Stimulated activated CD4-positive, alpha-beta T cell treated with anti-CD3 and anti-CD28 coated beads, TNF-alpha, amount 100 ng/mL, for 4 hours (primary cell): Measurements from ENCODE around the gene TRAF5.
"Not testable (repeated sequence)": the region's sequence is repeated elsewhere in the genome, so short reads cannot be mapped to it uniquely, and the experiment has no call there.

Experiments
- DNase-seq, 3 experiments: peaks; one replicate each; pipeline ENCODE4 v3.0.0-alpha.2; 2020; ENCODE audit warnings: low read depth in 3 of 3

The TRAF5 gene

DNA sequence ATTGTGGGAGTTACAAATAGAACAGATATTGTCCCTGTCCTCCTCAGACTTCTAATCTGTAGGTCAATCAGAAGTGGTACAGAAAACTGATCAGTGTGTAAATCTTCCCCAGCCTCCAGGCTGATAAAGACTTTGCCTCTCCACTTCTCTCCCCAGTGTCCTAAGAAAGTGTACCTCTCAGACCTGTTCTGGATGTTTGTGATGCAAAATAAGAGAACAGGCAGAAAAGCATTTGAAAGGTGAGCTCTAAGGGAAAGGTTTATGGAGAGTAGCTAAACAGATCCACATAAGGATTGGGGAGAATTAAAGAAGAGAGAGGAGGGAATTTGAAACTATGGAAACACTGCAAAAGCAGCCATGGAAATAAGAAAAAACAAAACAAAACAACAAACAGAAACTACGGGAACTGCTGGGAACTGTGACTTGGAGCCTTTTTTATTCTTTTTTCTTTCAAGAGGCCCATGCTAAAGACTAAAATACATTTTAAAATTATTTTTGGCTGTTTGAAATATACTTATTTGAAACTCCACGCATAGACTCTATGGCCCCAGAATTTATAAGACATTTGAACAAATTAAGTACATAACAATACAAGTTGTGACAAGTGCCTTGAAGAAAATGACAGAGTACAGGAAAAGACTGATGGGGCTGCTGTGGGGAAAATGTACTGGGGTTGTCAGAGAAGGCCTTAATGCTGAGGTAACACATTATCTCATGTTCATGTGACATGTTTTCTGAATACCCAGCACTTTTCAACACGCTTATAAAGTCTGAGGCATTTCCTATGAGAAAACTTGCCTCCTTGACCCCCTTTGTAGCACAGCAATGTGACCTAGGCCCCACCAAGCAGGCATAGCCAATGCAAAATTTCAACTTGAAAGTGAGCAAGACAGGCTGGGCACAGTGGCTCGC is 51.2 kb downstream of the TRAF5 start:
- DNase-seq: no peak

DNA sequence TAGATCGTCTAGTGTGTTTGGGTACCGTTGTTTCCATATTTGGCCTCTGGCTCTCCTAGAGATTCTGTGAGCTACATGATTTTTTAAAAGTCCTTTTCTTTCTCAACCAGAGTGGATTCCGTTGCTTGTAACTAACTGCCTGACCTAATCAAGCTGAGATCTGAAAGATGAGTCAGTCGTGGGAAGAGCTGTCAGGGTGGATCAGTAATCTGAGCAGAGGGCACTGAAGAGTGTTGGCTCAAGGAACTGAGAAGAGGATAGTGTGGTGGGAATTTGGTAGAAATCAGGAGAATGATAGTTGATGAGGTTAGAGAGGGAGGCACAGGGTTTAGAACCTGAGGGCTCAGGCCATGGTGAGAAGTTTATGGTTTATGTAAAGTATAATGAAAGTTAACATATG is 52.2 kb downstream of the TRAF5 start:
- DNase-seq: no peak

DNA sequence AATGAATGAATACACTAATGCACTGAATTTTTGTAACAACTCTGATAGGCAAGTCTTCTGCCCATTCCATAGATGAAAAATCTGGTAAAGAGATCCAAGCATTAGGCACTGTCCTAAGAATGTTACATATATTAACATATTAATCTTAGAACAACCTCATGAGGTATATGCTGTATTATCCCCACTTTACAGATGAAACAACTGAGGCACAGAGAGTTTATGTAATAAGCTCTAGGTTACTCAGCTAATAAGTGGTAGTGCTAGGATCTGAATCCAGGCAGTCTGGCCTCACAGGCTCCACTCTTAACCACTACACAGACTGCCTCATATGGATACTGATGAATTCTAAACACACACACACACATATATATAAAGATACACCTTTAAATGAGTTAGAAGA is 52.8 kb downstream of the TRAF5 start:
- no peak for DNase-seq

DNA sequence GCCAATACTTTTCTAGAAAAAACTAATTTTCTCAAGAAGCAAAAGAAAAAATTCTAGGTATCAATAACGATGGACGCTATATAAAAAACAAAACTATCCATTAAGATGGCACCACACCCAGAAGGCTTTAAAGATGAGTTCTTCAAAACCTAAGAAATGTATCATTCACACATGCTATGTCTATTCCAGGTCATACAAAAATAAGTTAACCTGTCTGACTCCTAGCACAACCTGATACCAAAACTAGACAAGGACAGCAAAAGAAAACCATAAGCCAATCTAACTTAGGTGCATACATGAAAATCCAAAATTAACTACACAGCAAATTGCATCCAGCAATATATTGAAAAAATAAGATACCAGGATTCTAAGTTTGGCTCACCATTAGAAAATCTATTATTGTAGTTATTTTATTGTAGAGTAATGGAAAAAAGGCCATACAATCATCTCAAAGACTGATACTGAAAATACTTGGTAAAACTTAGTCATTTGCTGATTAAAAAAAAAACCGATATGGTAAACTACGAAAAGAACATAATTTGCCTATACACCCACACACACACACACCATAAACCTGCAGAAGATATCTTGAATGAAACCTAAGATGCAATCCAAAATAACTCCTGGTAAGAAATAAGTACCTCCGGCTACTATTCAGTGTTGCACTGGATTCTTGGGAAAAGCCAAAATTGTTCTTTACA is 55.0 kb downstream of the TRAF5 start:
- DNase-seq: no peak

DNA sequence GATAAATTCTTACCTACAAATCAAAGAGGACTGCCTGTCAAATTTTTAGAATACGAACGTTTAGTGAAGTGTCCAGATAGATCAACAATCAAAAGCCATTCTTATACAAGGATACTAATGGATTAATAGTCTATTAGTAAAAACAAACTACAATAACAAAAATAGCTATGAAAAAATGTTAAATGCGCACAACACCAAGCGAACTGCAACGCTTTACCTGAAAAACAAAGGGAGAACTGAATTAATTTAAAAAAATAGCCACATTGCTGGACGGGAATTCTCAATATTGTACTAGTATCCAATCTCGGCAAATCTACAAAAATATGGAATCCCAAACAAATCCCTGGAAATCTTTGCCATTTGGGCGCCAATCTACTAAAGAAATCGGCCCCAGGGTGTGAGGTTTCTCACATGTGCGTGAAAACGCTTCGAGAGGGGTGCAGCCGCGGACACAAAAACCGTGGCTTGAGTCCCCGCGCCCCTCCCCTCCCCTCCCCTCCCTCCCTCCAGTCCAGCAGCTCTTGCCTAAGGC is 55.6 kb downstream of the TRAF5 start:
- DNase-seq: no peak

DNA sequence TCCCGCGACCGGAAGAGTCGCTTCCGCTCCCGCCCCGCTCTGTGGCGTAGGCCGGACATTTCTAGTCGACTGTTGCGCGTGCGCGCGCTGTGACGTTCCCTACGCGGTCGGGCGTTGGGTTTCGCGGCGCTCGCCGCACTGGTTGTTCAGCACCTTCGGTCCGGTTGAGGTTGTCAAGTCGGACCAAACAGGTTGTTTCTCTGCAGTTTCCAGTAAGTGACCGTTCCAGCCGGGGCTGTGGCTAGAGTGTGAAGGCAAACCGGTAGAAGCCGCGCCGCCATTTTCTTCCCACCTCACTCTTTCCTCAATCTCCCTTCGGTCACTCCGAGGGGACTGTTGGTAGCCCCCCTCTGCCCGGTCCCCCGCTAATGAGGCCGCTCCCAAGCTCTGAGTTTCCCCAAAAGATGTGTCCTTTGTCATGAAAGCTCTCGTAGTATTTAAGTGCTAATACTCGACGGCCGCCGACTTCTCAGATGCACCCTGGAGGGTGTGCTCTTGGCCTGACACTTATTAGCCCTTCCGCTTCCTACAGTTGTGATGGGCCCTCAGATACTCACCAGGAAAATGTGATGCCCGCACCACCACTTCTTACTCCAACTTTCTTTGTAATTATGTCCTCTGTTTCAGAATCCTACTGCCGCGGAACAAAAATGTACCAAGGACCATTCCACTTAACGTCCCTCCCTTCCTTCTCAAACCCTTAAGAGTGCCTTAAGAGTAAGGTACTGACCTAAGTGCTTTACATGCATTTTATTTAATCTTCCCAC is 56.3 kb downstream of the TRAF5 start:
- DNase-seq: peak; percentile 62 to 66 (median 64)

DNA sequence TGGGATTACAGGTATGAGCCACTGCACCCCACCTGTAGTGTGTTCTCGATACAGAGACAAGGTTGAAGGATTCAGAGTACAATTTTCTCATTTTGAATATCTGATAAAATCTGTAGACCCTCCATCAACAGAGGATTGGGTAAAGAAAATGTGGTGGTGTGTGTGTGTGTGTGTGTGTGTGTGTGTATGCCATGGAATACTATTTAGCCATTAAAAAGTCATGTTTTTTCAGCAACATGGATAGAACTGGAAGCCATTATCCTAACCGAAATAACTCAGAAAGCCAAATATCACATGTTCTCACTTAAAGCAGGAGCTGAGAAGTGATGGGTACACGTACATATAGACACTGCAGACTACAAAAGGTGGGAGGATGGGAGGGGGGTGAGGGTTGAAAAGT is 57.9 kb downstream of the TRAF5 start:
- no peak for DNase-seq

DNA sequence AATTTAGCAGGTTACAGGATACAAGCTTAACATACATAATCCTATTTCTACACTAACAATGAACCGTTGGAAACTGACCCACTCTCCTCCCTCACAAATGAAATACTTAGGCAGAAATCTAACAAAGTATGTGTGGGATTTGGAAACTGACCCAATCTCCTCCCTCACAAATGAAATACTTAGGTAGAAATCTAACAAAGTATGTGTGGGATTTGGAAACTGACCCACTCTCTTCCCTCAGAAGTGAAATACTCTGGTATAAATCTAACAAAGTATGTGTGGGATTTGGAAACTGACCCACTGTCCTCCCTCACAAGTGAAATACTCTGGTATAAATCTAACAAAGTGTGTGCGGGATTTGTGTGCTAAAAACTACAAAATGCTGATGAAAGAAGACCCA is 60.3 kb downstream of the TRAF5 start:
- DNase-seq: no peak

DNA sequence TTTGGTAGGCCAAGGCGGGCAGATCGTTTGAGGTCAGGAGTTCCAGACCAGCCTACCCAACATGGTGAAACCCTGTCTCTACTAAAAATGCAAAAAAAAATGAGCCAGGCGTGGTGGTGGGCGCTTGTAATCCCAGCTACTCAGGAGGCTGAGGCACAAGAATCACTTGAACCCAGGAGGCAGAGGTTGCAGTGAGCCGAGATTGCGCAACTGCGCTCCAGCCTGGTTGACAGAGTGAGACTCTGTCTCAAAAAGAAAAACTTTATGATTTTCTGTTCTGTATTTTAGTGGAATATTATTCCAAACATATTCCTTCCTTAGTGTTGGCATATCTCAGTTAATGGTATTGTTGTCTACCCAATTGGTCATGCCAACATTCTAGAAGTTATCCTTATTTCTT is 64.2 kb downstream of the TRAF5 start:
- not testable (repeated sequence) for DNase-seq

DNA sequence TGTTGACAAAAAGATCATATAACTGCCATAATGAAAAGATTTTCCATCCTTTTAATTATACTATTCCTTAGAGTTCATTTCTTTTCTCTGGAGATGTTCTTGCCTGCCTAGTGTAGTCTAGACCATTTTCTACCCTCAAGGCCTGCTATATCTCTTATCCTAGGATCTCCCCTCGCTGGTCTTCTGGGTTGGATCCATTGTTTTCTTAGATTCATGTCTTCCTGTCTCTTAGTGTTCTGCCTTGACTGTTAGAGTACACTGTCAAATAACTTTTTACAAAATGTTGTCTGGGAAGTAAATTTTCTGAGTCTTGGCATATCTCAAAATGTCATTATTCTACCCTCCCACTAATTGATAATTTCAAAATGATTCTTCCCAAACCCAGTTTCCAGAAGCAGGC is 66.6 kb downstream of the TRAF5 start:
- DNase-seq: no peak

DNA sequence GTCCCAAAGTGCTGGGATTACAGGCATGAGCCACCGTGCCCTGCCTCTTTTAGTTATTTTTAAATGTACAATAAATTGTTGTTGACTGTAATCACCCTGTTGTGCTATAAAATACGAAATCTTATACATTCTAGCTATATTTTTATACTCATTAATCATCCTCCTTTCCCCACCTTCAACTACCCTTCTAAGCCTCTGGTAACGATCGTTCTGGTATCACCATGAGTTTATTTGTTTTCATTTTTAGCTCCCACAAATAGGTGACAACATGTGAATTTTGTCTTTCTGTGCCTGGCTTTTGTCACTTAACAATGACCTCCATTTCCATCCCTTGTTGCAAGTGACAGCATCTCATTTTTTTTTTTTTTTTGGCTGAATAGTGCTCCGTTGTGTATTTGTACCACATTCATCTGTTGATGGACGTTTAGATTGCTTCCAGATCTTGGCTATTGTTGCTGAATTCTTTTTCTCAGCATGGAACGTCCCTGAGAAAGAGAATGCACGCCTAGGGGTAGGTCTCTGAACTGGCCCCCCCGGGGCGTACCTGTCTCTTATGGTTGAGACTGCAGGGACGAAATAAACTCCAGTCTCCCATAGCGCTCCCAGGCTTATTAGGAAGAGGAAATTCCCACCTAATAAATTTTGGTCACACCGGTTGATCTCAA is 71.8 kb downstream of the TRAF5 start:
- DNase-seq: not testable (repeated sequence)

DNA sequence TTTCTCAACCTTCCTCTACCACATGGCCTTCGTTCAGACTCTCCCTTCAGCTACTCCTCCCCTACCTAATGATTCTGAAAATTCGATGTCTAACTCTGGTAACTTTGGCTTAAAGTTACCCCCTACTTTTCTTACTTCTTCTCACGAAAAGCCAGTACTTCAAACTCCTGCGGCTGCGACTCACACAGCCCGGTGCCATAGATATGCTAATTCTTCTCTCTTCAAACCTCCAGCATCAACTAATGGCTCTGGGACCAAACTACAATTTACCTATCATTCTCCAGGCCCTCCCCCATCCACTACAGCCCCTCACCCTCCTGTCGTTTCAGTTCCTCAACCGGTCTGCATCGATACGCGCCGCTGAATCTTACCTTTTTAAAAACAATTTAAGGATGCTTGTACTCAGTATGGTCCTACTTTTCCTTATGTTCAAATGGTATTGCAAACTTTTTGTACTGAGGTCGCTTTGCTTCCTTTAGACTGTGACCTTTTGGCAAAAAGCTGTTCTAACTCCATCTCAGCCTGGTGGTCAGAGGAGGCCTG is 73.3 kb downstream of the TRAF5 start:
- DNase-seq: not testable (repeated sequence)

DNA sequence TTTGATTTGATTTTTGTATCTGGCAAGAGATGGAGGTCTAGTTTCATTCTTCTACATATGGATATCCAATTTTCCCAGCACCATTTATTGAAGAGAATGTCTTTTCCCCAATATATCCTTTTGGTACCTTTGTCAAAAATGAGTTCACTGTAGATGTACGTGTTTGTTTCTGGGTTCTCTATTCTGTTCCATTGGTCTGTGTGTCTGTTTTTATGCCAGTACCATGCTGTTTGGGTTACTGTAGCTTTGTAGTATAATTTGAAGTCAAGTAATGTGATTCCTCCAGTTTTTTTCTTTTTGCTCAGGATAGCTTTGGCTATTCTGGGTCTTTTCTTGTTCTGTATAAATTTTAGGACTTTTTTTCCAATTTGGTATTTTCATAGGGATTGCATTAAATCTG is 75.1 kb downstream of the TRAF5 start:
- DNase-seq: not testable (repeated sequence)

DNA sequence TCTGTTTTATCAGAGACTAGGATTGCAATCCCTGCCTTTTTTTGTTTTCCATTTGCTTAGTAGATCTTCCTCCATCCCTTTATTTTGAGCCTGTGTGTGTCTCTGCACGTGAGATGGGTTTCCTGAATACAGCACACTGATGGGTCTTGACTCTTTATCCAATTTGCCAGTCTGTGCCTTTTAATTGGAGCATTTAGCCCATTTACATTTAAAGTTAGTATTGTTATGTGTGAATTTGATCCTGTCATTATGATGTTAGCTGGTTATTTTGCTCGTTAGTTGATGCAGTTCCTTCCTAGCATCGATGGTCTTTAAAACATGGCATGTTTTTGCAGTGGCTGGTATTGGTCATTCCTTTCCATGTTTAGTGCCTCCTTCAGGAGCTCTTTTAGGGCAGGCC is 79.5 kb downstream of the TRAF5 start:
- DNase-seq: not testable (repeated sequence)

DNA sequence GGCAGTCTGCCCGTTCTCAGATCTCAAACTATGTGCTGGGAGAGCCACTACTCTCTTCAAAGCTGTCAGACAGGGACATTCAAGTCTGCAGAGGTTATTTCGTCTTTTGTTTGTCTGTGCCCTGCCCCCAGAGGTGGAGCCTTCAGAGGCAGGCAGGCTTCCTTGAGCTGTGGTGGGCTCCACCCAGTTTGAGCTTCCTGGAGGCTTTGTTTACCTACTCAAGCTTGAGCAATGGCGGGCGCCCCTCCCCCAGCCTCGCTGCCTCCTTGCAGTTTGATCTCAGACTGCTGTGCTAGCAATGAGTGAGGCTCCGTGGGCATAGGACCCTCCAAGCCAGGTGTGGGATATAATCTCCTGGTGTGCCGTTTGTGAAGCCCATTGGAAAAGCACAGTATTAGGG is 81.1 kb downstream of the TRAF5 start:
- DNase-seq: not testable (repeated sequence)

DNA sequence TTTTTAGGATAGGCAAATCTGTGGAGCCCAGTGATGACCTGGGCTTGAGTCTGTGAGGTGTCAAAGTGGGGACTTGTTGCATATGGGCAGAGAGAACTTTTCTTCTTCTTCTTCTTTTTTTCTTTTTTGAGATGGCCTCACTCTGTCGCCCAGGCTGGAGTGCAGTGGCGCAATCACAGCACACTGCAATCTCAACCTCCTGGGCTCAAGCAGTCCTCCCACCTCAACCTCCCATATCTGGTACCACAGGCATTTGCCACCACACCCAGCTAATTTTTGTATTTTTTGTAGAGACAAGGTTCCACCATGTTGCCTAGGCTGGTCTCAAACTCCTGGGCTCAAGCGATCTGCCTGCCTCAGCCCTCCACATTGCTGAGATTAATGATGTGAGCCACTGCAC is 85.0 kb downstream of the TRAF5 start:
- no peak for DNase-seq

DNA sequence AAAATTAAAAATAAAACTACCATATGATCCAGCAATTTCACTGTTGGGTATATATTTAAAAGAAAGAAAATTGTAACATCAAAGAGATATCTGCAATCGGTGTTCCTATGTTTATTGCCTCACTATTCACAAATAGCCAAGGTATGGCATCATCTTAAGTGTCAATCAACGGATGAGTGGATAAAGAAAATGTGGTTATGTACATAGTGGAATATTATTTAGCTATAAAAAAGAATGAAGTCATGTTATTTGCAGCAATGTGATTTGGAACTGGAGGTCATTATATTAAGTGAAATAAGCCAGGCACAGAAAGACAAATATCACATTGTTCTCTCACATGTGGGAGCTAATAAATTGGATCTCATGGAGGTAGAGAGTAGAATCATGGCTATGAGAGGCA is 89.1 kb downstream of the TRAF5 start:
- no peak for DNase-seq

DNA sequence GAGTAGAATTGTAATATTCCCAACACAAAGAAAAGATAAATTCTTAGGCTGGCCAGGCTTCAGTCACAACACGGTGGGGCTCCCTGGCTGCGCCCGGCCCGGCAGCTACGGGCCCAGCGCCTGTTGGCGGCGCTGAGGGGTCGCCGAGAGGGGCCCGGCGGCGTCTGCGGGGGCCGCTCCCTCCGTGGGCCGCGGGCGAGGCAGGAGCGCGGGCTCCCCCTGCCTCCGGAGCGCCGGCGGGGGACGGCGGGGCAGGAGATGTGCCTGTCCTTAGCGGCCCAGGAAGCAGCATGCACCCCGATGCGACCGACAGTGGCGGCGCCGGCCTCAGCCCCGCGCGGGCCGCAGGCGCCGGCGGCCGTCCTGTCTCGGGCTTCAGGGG is 89.6 kb downstream of the TRAF5 start:
- peak; percentile 4 to 22 (median 12) for DNase-seq

DNA sequence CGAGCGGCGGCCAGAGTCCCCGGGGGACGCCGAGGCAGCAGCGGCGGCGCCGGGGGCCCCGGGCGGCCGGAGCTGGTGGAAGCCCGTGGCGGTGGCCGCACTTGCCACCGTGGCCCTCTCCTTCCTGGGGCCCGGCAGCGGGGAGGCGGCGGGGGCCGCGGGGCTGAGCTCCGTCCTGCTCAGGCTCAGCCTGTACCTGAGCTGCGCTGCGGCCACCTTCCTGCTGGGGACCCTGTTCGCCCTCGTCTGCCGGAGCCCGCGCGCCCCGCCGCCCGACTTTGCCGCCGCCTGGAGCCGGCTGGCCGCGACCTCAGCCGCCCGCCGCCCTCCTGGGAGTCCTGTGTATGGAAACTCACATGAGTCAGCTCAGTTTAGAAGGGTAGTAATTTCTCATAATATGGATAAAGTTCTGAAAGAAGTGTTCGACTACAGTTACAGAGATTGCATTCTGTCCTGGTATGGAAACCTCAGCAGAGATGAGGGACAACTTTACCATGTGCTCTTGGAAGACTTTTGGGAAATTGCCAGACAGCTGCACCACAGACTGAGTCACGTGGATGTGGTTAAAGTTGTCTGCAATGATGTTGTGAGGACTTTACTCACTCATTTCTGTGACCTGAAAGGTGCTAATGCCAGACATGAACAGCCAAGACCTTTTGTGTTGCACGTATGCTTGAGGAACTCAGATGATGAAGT is 90.1 kb downstream of the TRAF5 start:
- DNase-seq: peak; percentile 7 to 26 (median 17)

DNA sequence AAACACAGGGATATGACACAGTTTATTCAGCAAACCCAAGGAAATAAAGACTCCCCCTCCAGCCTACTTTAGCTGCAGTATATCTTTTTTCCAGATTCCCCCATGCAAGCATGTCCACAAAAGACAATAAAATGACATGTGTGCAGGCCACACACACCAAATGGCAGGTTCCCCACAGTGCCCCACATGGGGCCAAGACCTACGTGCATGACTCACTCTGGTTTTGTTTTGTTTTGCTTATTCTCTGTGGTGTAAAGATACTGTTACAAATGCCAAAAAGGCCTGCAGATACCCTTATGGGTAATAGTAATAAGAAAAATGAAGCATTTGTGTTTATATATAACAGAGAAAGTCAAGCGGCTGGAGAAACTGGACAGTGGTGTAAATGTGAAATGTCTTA is 93.8 kb downstream of the TRAF5 start:
- no peak for DNase-seq
